Astrocyte (in vitro differentiated cells and primary cell): ENCODE data around the gene DIDO1. TPM values are rescaled to one million over a fixed set of nuclear protein-coding genes. Genes with fewer than 3 reads are reported as not detected.

Experiments used
- DNase-seq: peaks from one replicate; pipeline ENCODE4 v3.0.0-alpha.2; 2010; ENCODE audit warnings: low read depth
- FAIRE-seq: peaks from 2 replicates; lab custom pipeline; 2011; peaks lifted over from hg19 to GRCh38; lab: Jason Lieb, UNC
- H2AFZ ChIP-seq: 2 replicates; pipeline ENCODE4 v1.6.0; 2012; ENCODE audit warnings: low read depth, low read length, inconsistent platforms
- H3K27ac ChIP-seq: 2 replicates; pipeline ENCODE4 v1.5.1; 2011; ENCODE audit warnings: low read depth, low read length, inconsistent platforms
- H3K27me3 ChIP-seq: 2 replicates; pipeline ENCODE4 v1.6.0; 2011; ENCODE audit warnings: low read length, inconsistent platforms; ENCODE audit not compliant: insufficient read depth
- H3K36me3 ChIP-seq: 2 replicates; pipeline ENCODE4 v1.5.1; 2011; ENCODE audit warnings: low read length, inconsistent platforms; ENCODE audit not compliant: insufficient read depth
- H3K4me1 ChIP-seq: 2 replicates; pipeline ENCODE4 v1.5.1; 2011; ENCODE audit warnings: low read length, inconsistent platforms; ENCODE audit not compliant: insufficient read depth
- H3K4me2 ChIP-seq: 2 replicates; pipeline ENCODE4 v1.6.0; 2012; ENCODE audit warnings: low read length, inconsistent platforms
- H3K4me3 ChIP-seq: 2 replicates; pipeline ENCODE4 v1.5.1; 2011; ENCODE audit warnings: low read depth, mild to moderate bottlenecking, low read length, inconsistent platforms; ENCODE audit not compliant: insufficient read depth
- H3K79me2 ChIP-seq: 2 replicates; pipeline ENCODE4 v1.6.0; 2012; ENCODE audit warnings: mild to moderate bottlenecking, low read length, inconsistent platforms; ENCODE audit not compliant: insufficient read depth
- H3K9ac ChIP-seq: 2 replicates; pipeline ENCODE4 v1.6.0; 2012; ENCODE audit warnings: mild to moderate bottlenecking, low read length, inconsistent platforms
- H3K9me3 ChIP-seq: 2 replicates; pipeline ENCODE4 v1.5.1; 2012; ENCODE audit warnings: low read depth, mild to moderate bottlenecking, low read length, inconsistent platforms; ENCODE audit not compliant: insufficient read depth
- H4K20me1 ChIP-seq: 2 replicates; pipeline ENCODE4 v1.6.0; 2012; ENCODE audit warnings: low read length, inconsistent platforms; ENCODE audit not compliant: insufficient read depth
- H3K27ac Mint-ChIP-seq: one replicate; pipeline ENCODE4 v1.8.0; 2021; ENCODE audit warnings: mild to moderate bottlenecking, mixed read lengths; ENCODE audit not compliant: unreplicated experiment
- H3K27me3 Mint-ChIP-seq: one replicate; pipeline ENCODE4 v1.8.0; 2021; ENCODE audit warnings: low read depth, mixed read lengths; ENCODE audit not compliant: unreplicated experiment
- H3K36me3 Mint-ChIP-seq: one replicate; pipeline ENCODE4 v1.8.0; 2021; ENCODE audit warnings: low read depth, mixed read lengths; ENCODE audit not compliant: unreplicated experiment
- H3K4me1 Mint-ChIP-seq: one replicate; pipeline ENCODE4 v1.8.0; 2021; ENCODE audit warnings: low read depth, mixed read lengths; ENCODE audit not compliant: unreplicated experiment
- H3K4me3 Mint-ChIP-seq: one replicate; pipeline ENCODE4 v1.8.0; 2021; ENCODE audit warnings: mild to moderate bottlenecking, moderate library complexity, mixed read lengths; ENCODE audit not compliant: unreplicated experiment
- H3K9me3 Mint-ChIP-seq: one replicate; pipeline ENCODE4 v1.8.0; 2021; ENCODE audit warnings: mild to moderate bottlenecking, mixed read lengths; ENCODE audit not compliant: unreplicated experiment
- EZH2 ChIP-seq: IDR thresholded peaks from 2 replicates; pipeline ENCODE4 v1.6.1; 2012; ENCODE audit warnings: mild to moderate bottlenecking, low read length, inconsistent platforms; ENCODE audit not compliant: insufficient read depth
- total RNA-seq: library from RNA; stranded (reverse); gene quantifications from 2 replicates; pipeline ENCODE4 v1.2.1, GENCODE V29; 2021
- TF ChIP-seq, protein P1 (sequence below): IDR thresholded peaks from 2 replicates; pipeline ENCODE4 v1.5.1; 2011; ENCODE audit warnings: low read depth, mild to moderate bottlenecking, inconsistent platforms, low read length, moderate library complexity; ENCODE audit not compliant: insufficient read depth

The DIDO1 gene
- total RNA-seq, 1 donor from 2014 or later, result 39.0 TPM

DNA sequence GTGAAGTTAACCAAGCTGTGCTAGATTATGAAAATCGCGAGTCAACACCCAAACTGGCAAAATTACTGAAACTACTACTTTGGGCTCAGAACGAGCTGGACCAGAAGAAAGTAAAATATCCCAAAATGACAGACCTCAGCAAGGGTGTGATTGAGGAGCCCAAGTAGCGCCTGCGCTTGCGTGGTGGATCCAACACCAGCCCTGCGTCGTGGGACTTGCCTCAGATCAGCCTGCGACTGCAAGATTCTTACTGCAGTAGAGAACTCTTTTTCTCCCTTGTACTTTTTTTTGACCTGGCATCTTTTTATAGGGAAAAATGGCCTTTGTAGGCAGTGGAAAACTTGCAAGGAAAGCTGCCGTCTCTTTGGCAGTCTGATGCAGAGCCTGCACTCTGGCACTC lies 18.4 kb upstream of the DIDO1 start:
- H3K4me1 Mint-ChIP-seq, result peaks cover 7% of the 10 kb centered on the region
- Histone ChIP-seq H4K20me1 (peaks cover 75% of the 10 kb centered on the region), H3K4me3 (no peak overlapping the region), H3K9ac (no peak overlapping the region), H3K9me3 (peaks cover 4% of the 10 kb centered on the region), H3K27ac (no peak overlapping the region), H3K4me2 (no peak overlapping the region), H3K27me3 (no peaks in the 10 kb centered on the region), H2AFZ (no peak overlapping the region), H3K4me1 (peaks cover 2% of the 10 kb centered on the region), H3K36me3 (peaks cover 34% of the 10 kb centered on the region), H3K79me2 (peaks cover 55% of the 10 kb centered on the region)
- H3K27me3 Mint-ChIP-seq, result no peaks in the 10 kb centered on the region
- H3K27ac Mint-ChIP-seq, result no peak overlapping the region
- TF ChIP-seq, protein P1, sequence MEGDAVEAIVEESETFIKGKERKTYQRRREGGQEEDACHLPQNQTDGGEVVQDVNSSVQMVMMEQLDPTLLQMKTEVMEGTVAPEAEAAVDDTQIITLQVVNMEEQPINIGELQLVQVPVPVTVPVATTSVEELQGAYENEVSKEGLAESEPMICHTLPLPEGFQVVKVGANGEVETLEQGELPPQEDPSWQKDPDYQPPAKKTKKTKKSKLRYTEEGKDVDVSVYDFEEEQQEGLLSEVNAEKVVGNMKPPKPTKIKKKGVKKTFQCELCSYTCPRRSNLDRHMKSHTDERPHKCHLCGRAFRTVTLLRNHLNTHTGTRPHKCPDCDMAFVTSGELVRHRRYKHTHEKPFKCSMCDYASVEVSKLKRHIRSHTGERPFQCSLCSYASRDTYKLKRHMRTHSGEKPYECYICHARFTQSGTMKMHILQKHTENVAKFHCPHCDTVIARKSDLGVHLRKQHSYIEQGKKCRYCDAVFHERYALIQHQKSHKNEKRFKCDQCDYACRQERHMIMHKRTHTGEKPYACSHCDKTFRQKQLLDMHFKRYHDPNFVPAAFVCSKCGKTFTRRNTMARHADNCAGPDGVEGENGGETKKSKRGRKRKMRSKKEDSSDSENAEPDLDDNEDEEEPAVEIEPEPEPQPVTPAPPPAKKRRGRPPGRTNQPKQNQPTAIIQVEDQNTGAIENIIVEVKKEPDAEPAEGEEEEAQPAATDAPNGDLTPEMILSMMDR, result no peak
- no peak for TF ChIP-seq EZH2
- H3K4me3 Mint-ChIP-seq, result no peak overlapping the region
- FAIRE-seq (no peak), DNase-seq (no peak)
- peaks cover 38% of the 10 kb centered on the region for H3K36me3 Mint-ChIP-seq
- H3K9me3 Mint-ChIP-seq, result peaks cover 2% of the 10 kb centered on the region

DNA sequence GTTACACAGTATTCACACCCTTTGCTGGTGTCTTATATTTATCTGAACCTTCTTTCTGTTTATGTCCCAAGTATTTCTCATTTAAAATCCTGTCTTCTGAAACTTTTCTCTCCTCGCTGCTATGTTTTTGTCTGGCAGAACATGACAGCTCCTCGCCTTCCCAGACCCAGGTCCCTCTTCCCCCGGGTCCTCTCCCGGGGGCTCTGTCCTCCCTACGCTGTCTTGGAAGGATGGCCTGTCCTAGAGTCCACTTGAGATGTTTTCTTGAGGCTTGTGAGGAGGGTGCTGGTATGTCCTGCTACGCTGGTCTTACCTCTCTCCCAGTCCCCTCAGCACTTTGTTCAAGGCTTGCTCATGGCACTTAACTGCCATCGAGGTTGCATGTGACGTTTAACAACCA lies 17.9 kb upstream of the DIDO1 start:
- Histone ChIP-seq H3K4me2 (no peak overlapping the region), H2AFZ (no peak overlapping the region), H3K79me2 (peaks cover 61% of the 10 kb centered on the region), H3K27me3 (no peaks in the 10 kb centered on the region), H3K4me1 (peaks cover 6% of the 10 kb centered on the region), H4K20me1 (peaks cover 75% of the 10 kb centered on the region), H3K4me3 (no peak overlapping the region), H3K9me3 (peaks cover 4% of the 10 kb centered on the region), H3K36me3 (peaks cover 34% of the 10 kb centered on the region), H3K9ac (no peak overlapping the region), H3K27ac (no peak overlapping the region)
- FAIRE-seq (no peak), DNase-seq (no peak)
- peaks cover 32% of the 10 kb centered on the region for H3K36me3 Mint-ChIP-seq
- H3K27me3 Mint-ChIP-seq, result no peaks in the 10 kb centered on the region
- peaks cover 11% of the 10 kb centered on the region for H3K4me1 Mint-ChIP-seq
- no peak overlapping the region for H3K4me3 Mint-ChIP-seq
- H3K9me3 Mint-ChIP-seq, result peaks cover 2% of the 10 kb centered on the region
- TF ChIP-seq, protein P1, result no peak
- TF ChIP-seq EZH2, result no peak
- no peak overlapping the region for H3K27ac Mint-ChIP-seq

DNA sequence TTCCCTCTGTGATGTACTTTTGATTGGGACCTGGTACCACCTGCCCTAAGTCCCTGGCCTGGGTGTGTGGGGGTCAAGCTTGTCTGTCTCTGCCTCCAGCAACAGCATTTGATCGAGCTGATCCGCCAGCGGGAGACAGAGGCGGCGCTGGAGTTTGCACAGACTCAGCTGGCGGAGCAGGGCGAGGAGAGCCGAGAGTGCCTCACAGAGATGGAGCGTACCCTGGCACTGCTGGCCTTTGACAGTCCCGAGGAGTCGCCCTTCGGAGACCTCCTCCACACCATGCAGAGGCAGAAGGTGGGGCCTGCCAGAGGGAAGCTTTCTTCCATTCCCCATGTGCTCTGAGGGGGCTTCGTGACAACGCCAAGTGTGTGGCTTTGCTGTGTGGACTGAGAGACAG lies 17.1 kb upstream of the DIDO1 start:
- peaks cover 29% of the 10 kb centered on the region for H3K36me3 ChIP-seq
- H2AFZ ChIP-seq, result no peak overlapping the region
- no peaks in the 10 kb centered on the region for H3K27me3 Mint-ChIP-seq
- no peak overlapping the region for H3K9ac ChIP-seq
- H3K4me1 ChIP-seq, result peaks cover 13% of the 10 kb centered on the region
- H3K4me2 ChIP-seq, result no peak overlapping the region
- peaks cover 27% of the 10 kb centered on the region for H3K36me3 Mint-ChIP-seq
- H3K27me3 ChIP-seq, result no peaks in the 10 kb centered on the region
- H3K4me3 ChIP-seq, result no peak overlapping the region
- no peak overlapping the region for H3K27ac ChIP-seq
- peaks cover 14% of the 10 kb centered on the region for H3K4me1 Mint-ChIP-seq
- DNase-seq, result no peak
- FAIRE-seq, result no peak
- H3K4me3 Mint-ChIP-seq, result no peak overlapping the region
- peaks cover 81% of the 10 kb centered on the region for H4K20me1 ChIP-seq
- no peak overlapping the region for H3K27ac Mint-ChIP-seq
- TF ChIP-seq, protein P1, result no peak
- TF ChIP-seq EZH2, result no peak
- H3K9me3 ChIP-seq, result no peaks in the 10 kb centered on the region
- peaks cover 1% of the 10 kb centered on the region for H3K9me3 Mint-ChIP-seq
- peaks cover 65% of the 10 kb centered on the region for H3K79me2 ChIP-seq
